ENCODE results near the gene PGRMC2.

The PGRMC2 gene

GRCh38 chr4:128287141-128287870 is at the start of gene PGRMC2:
Gene PGRMC2 (minus strand): TSS chr4:128287813. CDS start chr4:128287790, 23 bp downstream.
- peak within 1 kb of the TSS; percentile 97 for H3K27ac ChIP-seq
- no peak for TF ChIP-seq CTCF (conservative IDR thresholded peaks at IDR 0.05)

DNA sequence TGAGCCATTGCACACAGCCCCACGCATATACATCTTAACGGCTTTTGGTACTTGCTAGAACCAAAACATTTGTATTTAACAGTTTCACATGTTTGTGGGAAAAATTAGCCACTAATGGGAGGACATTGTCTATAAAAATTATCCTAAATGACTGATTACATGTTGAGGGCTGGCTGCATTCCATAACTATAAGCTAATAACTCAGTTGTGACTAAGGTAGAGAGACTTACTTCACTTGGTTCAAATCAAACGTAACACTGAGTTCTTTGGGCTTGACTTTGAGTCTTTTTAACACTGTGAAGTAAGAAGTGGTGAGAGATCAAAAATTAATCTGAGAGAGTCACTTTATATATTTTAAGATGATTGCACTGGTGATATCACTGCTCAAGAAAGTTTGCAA is 47.9 kb upstream of the PGRMC2 start:
- H3K27ac ChIP-seq, result no peak overlapping the region
- TF ChIP-seq CTCF (conservative IDR thresholded peaks at IDR 0.05), result no peak

DNA sequence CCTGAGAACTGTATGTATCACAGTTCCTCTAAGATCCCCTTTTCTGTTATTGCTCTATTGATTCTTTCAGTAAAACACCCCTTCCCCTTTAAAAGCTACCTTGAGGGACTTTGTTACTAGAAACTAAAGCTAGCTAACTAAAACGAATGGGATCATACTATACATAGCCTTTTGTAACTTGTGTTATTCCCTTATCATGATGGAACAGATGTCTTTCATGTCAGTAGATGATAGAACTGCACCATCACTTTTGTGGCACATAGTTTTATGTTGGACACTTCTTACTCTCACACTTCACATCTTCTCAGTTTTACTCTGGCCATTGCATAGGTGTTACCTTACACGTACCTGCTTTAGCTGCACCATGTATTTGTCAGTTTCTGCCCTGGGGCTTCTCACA is 46.6 kb upstream of the PGRMC2 start:
- no peak overlapping the region for H3K27ac ChIP-seq
- TF ChIP-seq CTCF (conservative IDR thresholded peaks at IDR 0.05), result no peak

DNA sequence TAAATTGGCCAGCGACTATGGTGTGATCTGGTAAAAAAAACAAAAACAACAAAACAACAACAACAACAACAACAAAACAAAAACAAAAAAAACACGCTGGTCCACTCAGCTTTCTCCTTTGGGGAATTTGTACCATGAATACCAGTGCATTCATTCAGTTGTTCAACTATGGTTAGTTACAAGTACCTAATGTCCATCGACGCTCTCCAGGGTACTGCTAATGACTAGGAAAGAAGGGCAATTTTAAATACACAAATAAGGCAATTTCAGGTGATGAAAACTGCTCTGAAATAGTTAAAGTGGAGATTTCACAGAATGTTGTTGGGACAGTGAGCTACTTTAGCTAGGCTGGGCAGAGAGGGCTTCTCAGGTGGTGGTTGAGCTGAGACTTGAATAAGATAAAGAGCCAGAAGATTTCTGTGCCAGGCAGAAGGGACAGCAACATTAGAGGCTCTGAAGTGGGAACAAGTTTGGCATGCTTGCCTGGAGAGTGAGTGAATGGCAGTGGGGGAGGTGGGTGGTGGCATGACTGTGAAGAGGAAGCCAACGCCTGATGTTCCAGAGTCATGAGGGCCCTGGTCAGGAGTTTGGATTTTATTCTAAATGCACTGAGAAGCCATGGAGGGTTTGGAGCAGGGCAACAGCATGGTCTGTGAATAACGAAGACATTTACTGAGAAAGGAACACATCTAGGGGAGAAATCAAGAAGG is 45.9 kb upstream of the PGRMC2 start:
- no peak for TF ChIP-seq CTCF (conservative IDR thresholded peaks at IDR 0.05)
- no peak overlapping the region for H3K27ac ChIP-seq

GRCh38 chr4:128332081-128332480 is 44.5 kb upstream of the PGRMC2 start:
- no peak overlapping the region for H3K27ac ChIP-seq
- no peak for TF ChIP-seq CTCF (conservative IDR thresholded peaks at IDR 0.05)

DNA sequence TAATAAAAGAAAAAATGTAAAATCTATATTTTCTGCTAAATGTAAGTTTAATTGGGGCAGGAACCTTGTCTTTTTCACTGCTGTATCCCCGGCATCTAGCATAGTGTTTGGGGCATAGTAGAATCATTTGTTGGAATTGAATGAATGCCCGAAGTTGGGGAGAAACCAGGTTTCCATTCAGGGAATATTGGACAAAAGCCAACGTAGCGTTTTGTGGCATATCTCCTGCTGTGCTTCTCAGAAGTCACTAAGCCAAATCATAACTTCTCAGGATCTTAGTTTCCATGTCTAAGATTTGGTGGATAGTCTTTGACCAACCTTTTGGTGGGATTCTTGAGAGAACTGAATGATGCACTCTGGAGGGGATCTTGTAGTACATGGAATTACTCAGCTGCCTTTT is 42.0 kb upstream of the PGRMC2 start:
- no peak for TF ChIP-seq CTCF (conservative IDR thresholded peaks at IDR 0.05)
- no peak overlapping the region for H3K27ac ChIP-seq

GRCh38 chr4:128328106-128328505 is 40.5 kb upstream of the PGRMC2 start:
- H3K27ac ChIP-seq, result no peak overlapping the region
- no peak for TF ChIP-seq CTCF (conservative IDR thresholded peaks at IDR 0.05)

All from VCaP (cell line).